ENCODE results near the gene MAGEB17.

The MAGEB17 gene

GRCh38 chrX:16185725-16186136, 18.4 kb downstream of the MAGEB17 start:
- Histone ChIP-seq H3K27ac (ENCODE audit: low read depth, low read length) (no peak overlapping the region), H3K27me3 (ENCODE audit: control insufficient read depth, low read length) (no peaks in the 10 kb centered on the region), H3K4me2 (ENCODE audit: low read length) (no peak overlapping the region), H3K4me1 (ENCODE audit: control insufficient read depth, low read length) (no peaks in the 10 kb centered on the region), H3K9me3 (ENCODE audit: control insufficient read depth, insufficient read depth, low read length) (no peaks in the 10 kb centered on the region), H3F3A (ENCODE audit: control insufficient read depth, insufficient read depth) (no peaks in the 10 kb centered on the region), H3K4me3 (ENCODE audit: low read length) (no peak overlapping the region), H3K79me2 (ENCODE audit: control insufficient read depth, low read length) (no peaks in the 10 kb centered on the region), H4K20me1 (ENCODE audit: control insufficient read depth, insufficient read depth, low read depth, low read length) (no peaks in the 10 kb centered on the region), H3K9me2 (replicated peaks; ENCODE audit: control insufficient read depth, low read length) (no peaks in the 10 kb centered on the region), H3K36me3 (ENCODE audit: control insufficient read depth, low read length) (no peaks in the 10 kb centered on the region)
- TF ChIP-seq EZH2phosphoT487 (IDR thresholded peaks at IDR 0.05; ENCODE audit: borderline replicate concordance, low read length): no peak
- TF ChIP-seq, protein P1, sequence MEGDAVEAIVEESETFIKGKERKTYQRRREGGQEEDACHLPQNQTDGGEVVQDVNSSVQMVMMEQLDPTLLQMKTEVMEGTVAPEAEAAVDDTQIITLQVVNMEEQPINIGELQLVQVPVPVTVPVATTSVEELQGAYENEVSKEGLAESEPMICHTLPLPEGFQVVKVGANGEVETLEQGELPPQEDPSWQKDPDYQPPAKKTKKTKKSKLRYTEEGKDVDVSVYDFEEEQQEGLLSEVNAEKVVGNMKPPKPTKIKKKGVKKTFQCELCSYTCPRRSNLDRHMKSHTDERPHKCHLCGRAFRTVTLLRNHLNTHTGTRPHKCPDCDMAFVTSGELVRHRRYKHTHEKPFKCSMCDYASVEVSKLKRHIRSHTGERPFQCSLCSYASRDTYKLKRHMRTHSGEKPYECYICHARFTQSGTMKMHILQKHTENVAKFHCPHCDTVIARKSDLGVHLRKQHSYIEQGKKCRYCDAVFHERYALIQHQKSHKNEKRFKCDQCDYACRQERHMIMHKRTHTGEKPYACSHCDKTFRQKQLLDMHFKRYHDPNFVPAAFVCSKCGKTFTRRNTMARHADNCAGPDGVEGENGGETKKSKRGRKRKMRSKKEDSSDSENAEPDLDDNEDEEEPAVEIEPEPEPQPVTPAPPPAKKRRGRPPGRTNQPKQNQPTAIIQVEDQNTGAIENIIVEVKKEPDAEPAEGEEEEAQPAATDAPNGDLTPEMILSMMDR (IDR thresholded peaks at IDR 0.05; ENCODE audit: low read depth, low read length, poor library complexity, severe bottlenecking): no peak

- Histone ChIP-seq H4K20me1 (ENCODE audit: control insufficient read depth, insufficient read depth, low read depth, low read length) (no peaks in the 10 kb centered on the region), H3K27ac (ENCODE audit: low read depth, low read length) (no peak overlapping the region), H3K4me2 (ENCODE audit: low read length) (no peak overlapping the region)
Measured at GRCh38 chrX:16186380-16187007, 19.2 kb downstream of the MAGEB17 start.

DNA sequence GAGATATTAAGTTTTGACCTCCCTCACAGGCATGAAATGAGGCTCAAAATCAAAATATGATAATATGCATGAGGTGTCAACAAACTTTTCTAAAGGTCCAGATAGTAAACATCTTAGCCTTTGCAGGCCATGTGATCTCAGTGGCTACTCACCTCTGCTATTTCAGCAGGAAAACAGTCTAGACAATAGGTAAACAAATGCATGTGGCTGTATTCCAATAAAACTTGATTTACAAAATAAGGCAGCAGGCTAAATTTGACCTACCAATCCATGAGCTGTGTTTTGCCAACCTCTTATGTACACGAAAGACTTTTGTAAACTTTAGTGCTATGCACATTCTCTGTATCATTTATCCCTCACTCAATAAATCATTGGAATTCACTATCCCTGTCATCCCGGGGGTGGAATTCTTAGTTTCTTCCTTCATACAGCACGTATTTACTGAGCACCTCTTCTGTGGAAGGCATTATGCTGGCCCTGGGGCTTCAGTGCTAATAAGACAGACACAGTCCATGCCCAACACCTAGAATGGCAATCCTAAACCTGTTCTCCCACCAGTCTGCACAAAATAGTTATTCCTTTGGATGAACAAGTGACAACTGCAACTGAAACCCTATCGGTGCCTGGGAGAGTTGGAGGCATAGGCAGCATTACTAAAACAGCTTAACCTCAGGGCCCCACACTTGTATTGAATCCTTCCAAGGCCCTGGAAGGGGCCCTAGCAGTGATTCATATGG, 19.9 kb downstream of the MAGEB17 start:
- no peaks in the 10 kb centered on the region for H4K20me1 ChIP-seq (ENCODE audit: control insufficient read depth, insufficient read depth, low read depth, low read length)
- H3K36me3 ChIP-seq (ENCODE audit: control insufficient read depth, low read length): no peaks in the 10 kb centered on the region
- no peaks in the 10 kb centered on the region for H3K79me2 ChIP-seq (ENCODE audit: control insufficient read depth, low read length)
- H3K9me3 ChIP-seq (ENCODE audit: control insufficient read depth, insufficient read depth, low read length): no peaks in the 10 kb centered on the region
- H3K9me2 ChIP-seq (replicated peaks; ENCODE audit: control insufficient read depth, low read length): no peaks in the 10 kb centered on the region
- no peak overlapping the region for H3K4me3 ChIP-seq (ENCODE audit: low read length)
- no peak overlapping the region for H3K27ac ChIP-seq (ENCODE audit: low read depth, low read length)
- no peak overlapping the region for H3K4me2 ChIP-seq (ENCODE audit: low read length)
- TF ChIP-seq, protein P1 (IDR thresholded peaks at IDR 0.05; ENCODE audit: low read depth, low read length, poor library complexity, severe bottlenecking): no peak
- TF ChIP-seq EZH2phosphoT487 (IDR thresholded peaks at IDR 0.05; ENCODE audit: borderline replicate concordance, low read length): no peak
- H3F3A ChIP-seq (ENCODE audit: control insufficient read depth, insufficient read depth): no peaks in the 10 kb centered on the region
- no peaks in the 10 kb centered on the region for H3K27me3 ChIP-seq (ENCODE audit: control insufficient read depth, low read length)
- no peaks in the 10 kb centered on the region for H3K4me1 ChIP-seq (ENCODE audit: control insufficient read depth, low read length)

More at GRCh38 chrX:16186380-16187007, 19.2 kb downstream of the MAGEB17 start:
- H3K9me2 ChIP-seq (replicated peaks; ENCODE audit: control insufficient read depth, low read length): no peaks in the 10 kb centered on the region
- no peaks in the 10 kb centered on the region for H3K9me3 ChIP-seq (ENCODE audit: control insufficient read depth, insufficient read depth, low read length)
- no peaks in the 10 kb centered on the region for H3K36me3 ChIP-seq (ENCODE audit: control insufficient read depth, low read length)
- no peaks in the 10 kb centered on the region for H3F3A ChIP-seq (ENCODE audit: control insufficient read depth, insufficient read depth)
- no peak overlapping the region for H3K4me3 ChIP-seq (ENCODE audit: low read length)
- H3K4me1 ChIP-seq (ENCODE audit: control insufficient read depth, low read length): no peaks in the 10 kb centered on the region
- H3K27me3 ChIP-seq (ENCODE audit: control insufficient read depth, low read length): no peaks in the 10 kb centered on the region
- H3K79me2 ChIP-seq (ENCODE audit: control insufficient read depth, low read length): no peaks in the 10 kb centered on the region
- TF ChIP-seq, protein P1 (IDR thresholded peaks at IDR 0.05; ENCODE audit: low read depth, low read length, poor library complexity, severe bottlenecking): no peak
- TF ChIP-seq EZH2phosphoT487 (IDR thresholded peaks at IDR 0.05; ENCODE audit: borderline replicate concordance, low read length): no peak
